HG03108 (cell line): ENCODE measurements around the gene UBALD2.

Experiments
- ATAC-seq: cut with Tn5 transposase; IDR thresholded peaks from one replicate; pipeline ENCODE4 v1.9.1; 2021; ENCODE audit warnings: moderate library complexity; ENCODE audit not compliant: unreplicated experiment

The UBALD2 gene

GRCh38 chr17:76317535-76317934 is 52.4 kb downstream of the UBALD2 start:
- no peak for ATAC-seq

- no peak for ATAC-seq
Measured at GRCh38 chr17:76318586-76318985, 53.4 kb downstream of the UBALD2 start.
